B cell (primary cell): ENCODE data around the gene BACH2.

Experiments
- CTCF ChIP-seq: fragments of 200-600 bp; IDR thresholded peaks from one replicate; pipeline ENCODE4 v1.8.0; 2022; ENCODE audit warnings: antibody characterized with exemption, mild to moderate bottlenecking
- EZH2 ChIP-seq: IDR thresholded peaks from 2 replicates; pipeline ENCODE4 v1.6.1; 2012; ENCODE audit warnings: borderline replicate concordance, low read depth, mild to moderate bottlenecking, moderate library complexity, low read length; ENCODE audit not compliant: insufficient read depth, poor library complexity, severe bottlenecking

- TF ChIP-seq CTCF (no peak), EZH2 (no peak)
These were observed 141.7 kb downstream of the BACH2 start for GRCh38 chr6:90154755-90155470.
